ENCODE results near the gene EBF4. TPM values are rescaled to one million over a fixed set of nuclear protein-coding genes. Genes with fewer than 3 reads are reported as not detected.
A peak's percentile ranks its signal among the peaks of the same experiment; 100 is the strongest.

The EBF4 gene
- total RNA-seq, 1 experiment from 2014 or later = not detected

- Mint-ChIP-seq H3K4me3 (ENCODE audit: unreplicated experiment) (peak overlapping the region; percentile 29), H3K4me1 (ENCODE audit: insufficient read depth, unreplicated experiment) (peaks cover 9% of the 10 kb centered on the region), H3K27me3 (ENCODE audit: insufficient read depth, unreplicated experiment) (peaks cover 57% of the 10 kb centered on the region), H3K27ac (ENCODE audit: low read depth, unreplicated experiment) (no peak overlapping the region), H3K36me3 (ENCODE audit: insufficient read depth, unreplicated experiment) (no peaks in the 10 kb centered on the region), H3K9me3 (ENCODE audit: unreplicated experiment) (no peaks in the 10 kb centered on the region)
- no TSS peak for BruUV-seq (replicated peaks)
- no peak for DNase-seq (ENCODE audit: unreplicated experiment)
- TF ChIP-seq, protein P1, sequence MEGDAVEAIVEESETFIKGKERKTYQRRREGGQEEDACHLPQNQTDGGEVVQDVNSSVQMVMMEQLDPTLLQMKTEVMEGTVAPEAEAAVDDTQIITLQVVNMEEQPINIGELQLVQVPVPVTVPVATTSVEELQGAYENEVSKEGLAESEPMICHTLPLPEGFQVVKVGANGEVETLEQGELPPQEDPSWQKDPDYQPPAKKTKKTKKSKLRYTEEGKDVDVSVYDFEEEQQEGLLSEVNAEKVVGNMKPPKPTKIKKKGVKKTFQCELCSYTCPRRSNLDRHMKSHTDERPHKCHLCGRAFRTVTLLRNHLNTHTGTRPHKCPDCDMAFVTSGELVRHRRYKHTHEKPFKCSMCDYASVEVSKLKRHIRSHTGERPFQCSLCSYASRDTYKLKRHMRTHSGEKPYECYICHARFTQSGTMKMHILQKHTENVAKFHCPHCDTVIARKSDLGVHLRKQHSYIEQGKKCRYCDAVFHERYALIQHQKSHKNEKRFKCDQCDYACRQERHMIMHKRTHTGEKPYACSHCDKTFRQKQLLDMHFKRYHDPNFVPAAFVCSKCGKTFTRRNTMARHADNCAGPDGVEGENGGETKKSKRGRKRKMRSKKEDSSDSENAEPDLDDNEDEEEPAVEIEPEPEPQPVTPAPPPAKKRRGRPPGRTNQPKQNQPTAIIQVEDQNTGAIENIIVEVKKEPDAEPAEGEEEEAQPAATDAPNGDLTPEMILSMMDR (IDR thresholded peaks at IDR 0.05; ENCODE audit: unreplicated experiment) = no peak
- POLR2A ChIA-PET = no interaction called here
- CTCF ChIA-PET = no interaction called here
- intact Hi-C loops (cut with micrococcal nuclease) = no loop called here
Measured at GRCh38 chr20:2751347-2751877, 58.8 kb downstream of the EBF4 start.

GRCh38 chr20:2751878-2752566 is 59.4 kb downstream of the EBF4 start:
- POLR2A ChIA-PET = interaction anchor here (0.6 kb wide), 1 partner anchor 467 kb away, joined by 3 read pairs; no protein-coding TSS in a partner anchor

DNA sequence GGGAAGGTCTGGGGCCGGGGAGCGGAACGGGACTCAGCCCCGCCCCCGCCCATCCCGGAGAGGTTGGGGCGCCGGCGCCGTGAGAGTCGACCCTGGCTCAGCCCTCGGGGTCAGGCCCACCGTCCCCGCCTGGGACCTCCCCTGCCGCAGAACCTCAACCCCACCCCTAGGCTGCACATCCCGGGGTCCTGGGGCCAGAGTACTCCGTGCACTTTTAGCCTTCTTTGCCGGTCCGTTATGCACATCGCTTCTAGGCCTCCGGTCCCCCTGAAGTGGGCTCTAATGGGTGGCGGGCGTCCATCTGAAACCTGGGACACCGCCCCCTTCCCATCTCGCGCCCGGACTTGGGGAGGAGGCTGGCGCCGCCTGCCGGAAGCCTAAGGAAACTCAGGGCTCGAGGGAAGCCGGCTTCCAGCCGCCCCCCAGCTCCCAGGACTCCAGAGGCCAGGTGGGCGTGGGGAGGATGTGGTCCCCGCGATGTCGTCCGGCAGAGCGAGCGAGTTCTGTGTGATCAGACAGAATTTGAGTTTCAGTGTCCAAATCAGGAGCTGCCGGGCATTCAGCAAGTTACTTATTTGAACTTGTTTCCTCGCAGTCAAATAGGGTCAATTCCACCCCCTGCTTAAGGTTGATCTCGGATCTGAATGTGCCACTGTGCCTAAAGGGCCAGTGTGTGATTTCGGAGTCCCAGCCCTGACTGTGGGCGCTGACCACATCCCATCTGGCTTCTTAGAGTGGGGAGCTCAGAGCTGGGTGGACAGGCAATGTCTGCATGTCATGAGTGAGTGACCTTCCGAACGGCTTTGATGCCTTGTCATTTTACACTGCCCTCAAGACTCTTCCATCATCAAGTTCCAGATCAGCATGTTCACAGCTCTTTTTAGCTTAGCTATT is 60.2 kb downstream of the EBF4 start:
- no peaks in the 10 kb centered on the region for H3K36me3 Mint-ChIP-seq (ENCODE audit: insufficient read depth, unreplicated experiment)
- no TSS peak for BruUV-seq (replicated peaks)
- no peak overlapping the region for H3K27ac Mint-ChIP-seq (ENCODE audit: low read depth, unreplicated experiment)
- TF ChIP-seq, protein P1 (IDR thresholded peaks at IDR 0.05; ENCODE audit: unreplicated experiment) = peak; percentile 62
- CTCF ChIA-PET = interaction anchor here (0.5 to 2.9 kb wide), 17 partner anchors 10 to 1644 kb away, joined by 3 to 14 read pairs (median 4); no protein-coding TSS in a partner anchor
- peak; percentile 44 for DNase-seq (ENCODE audit: unreplicated experiment)
- peaks cover 58% of the 10 kb centered on the region for H3K27me3 Mint-ChIP-seq (ENCODE audit: insufficient read depth, unreplicated experiment)
- H3K4me3 Mint-ChIP-seq (ENCODE audit: unreplicated experiment) = peak overlapping the region; percentile 59
- POLR2A ChIA-PET = interaction anchor here (0.6 kb wide), 1 partner anchor 468 kb away, joined by 3 read pairs; no protein-coding TSS in a partner anchor
- intact Hi-C loops (cut with micrococcal nuclease) = no loop called here
- H3K9me3 Mint-ChIP-seq (ENCODE audit: unreplicated experiment) = no peaks in the 10 kb centered on the region
- peaks cover 10% of the 10 kb centered on the region for H3K4me1 Mint-ChIP-seq (ENCODE audit: insufficient read depth, unreplicated experiment)

More at GRCh38 chr20:2751878-2752566, 59.4 kb downstream of the EBF4 start:
- CTCF ChIA-PET = interaction anchor here (0.5 to 2.9 kb wide), 10 partner anchors 11 to 299 kb away, joined by 3 to 14 read pairs (median 4); no protein-coding TSS in a partner anchor
- Mint-ChIP-seq H3K27ac (ENCODE audit: low read depth, unreplicated experiment) (no peak overlapping the region), H3K27me3 (ENCODE audit: insufficient read depth, unreplicated experiment) (peaks cover 58% of the 10 kb centered on the region), H3K4me1 (ENCODE audit: insufficient read depth, unreplicated experiment) (peaks cover 10% of the 10 kb centered on the region), H3K36me3 (ENCODE audit: insufficient read depth, unreplicated experiment) (no peaks in the 10 kb centered on the region), H3K4me3 (ENCODE audit: unreplicated experiment) (no peak overlapping the region), H3K9me3 (ENCODE audit: unreplicated experiment) (no peaks in the 10 kb centered on the region)
- DNase-seq (ENCODE audit: unreplicated experiment) = no peak
- intact Hi-C loops (cut with micrococcal nuclease) = no loop called here
- BruUV-seq (replicated peaks) = no TSS peak
- TF ChIP-seq, protein P1 (IDR thresholded peaks at IDR 0.05; ENCODE audit: unreplicated experiment) = no peak

Measured in MCF 10A (cell line).